ENCODE results near the gene FGF5. TPM values are rescaled to one million over a fixed set of nuclear protein-coding genes. Genes with fewer than 3 reads are reported as not detected.

FGF5 gene
- total RNA-seq, 2 donors from 2014 or later = 0.30 to 1.5 TPM

- Histone ChIP-seq H3K4me3 (peak overlapping the region; percentile 31), H3K4me1 (no peaks in the 10 kb centered on the region), H3K9ac (ENCODE audit: low read depth in 2 of 2, low read length in 2 of 2) (no peak overlapping the region), H3K27me3 (peaks cover 51% of the 10 kb centered on the region), H3K27ac (no peak overlapping the region), H3K9me3 (no peaks in the 10 kb centered on the region), H3K36me3 (no peaks in the 10 kb centered on the region)
- no peak for TF ChIP-seq CTCF (IDR thresholded peaks at IDR 0.05)
- intact Hi-C loops (cut with DNase I) = no loop called here
- no peak for DNase-seq
Observed at GRCh38 chr4:80265571-80266252, 752 bp upstream of the FGF5 start.

GRCh38 chr4:80266902-80267380 is 477 bp downstream of the FGF5 start:
- H3K27me3 ChIP-seq = peaks cover 51% of the 10 kb centered on the region
- intact Hi-C loops (cut with DNase I) = no loop called here
- peak overlapping the region; percentile 31 for H3K4me3 ChIP-seq
- H3K4me1 ChIP-seq = no peaks in the 10 kb centered on the region
- H3K27ac ChIP-seq = no peak overlapping the region
- no peaks in the 10 kb centered on the region for H3K9me3 ChIP-seq
- no peak overlapping the region for H3K9ac ChIP-seq (ENCODE audit: low read depth in 2 of 2, low read length in 2 of 2)
- no peaks in the 10 kb centered on the region for H3K36me3 ChIP-seq
- no peak for DNase-seq
- no peak for TF ChIP-seq CTCF (IDR thresholded peaks at IDR 0.05)

GRCh38 chr4:80268081-80268823 is 1.8 kb downstream of the FGF5 start:
- Histone ChIP-seq H3K27ac (no peak overlapping the region), H3K9me3 (no peaks in the 10 kb centered on the region), H3K27me3 (peaks cover 50% of the 10 kb centered on the region), H3K4me3 (no peak overlapping the region), H3K4me1 (no peaks in the 10 kb centered on the region), H3K9ac (ENCODE audit: low read depth in 2 of 2, low read length in 2 of 2) (no peak overlapping the region), H3K36me3 (no peaks in the 10 kb centered on the region)
- intact Hi-C loops (cut with DNase I) = no loop called here
- no peak for DNase-seq
- no peak for TF ChIP-seq CTCF (IDR thresholded peaks at IDR 0.05)

GRCh38 chr4:80268936-80269335 is 2.5 kb downstream of the FGF5 start:
- DNase-seq = no peak

GRCh38 chr4:80270321-80270720 is 3.9 kb downstream of the FGF5 start:
- Histone ChIP-seq H3K9ac (ENCODE audit: low read depth in 2 of 2, low read length in 2 of 2) (no peak overlapping the region), H3K27ac (no peak overlapping the region), H3K4me1 (no peaks in the 10 kb centered on the region), H3K9me3 (no peaks in the 10 kb centered on the region), H3K27me3 (peaks cover 30% of the 10 kb centered on the region), H3K36me3 (no peaks in the 10 kb centered on the region), H3K4me3 (no peak overlapping the region)
- intact Hi-C loops (cut with DNase I) = no loop called here
- TF ChIP-seq CTCF (IDR thresholded peaks at IDR 0.05) = no peak
- no peak for DNase-seq

More at GRCh38 chr4:80268936-80269335, 2.5 kb downstream of the FGF5 start:
- intact Hi-C loops (cut with DNase I) = no loop called here
- Histone ChIP-seq H3K27me3 (peaks cover 43% of the 10 kb centered on the region), H3K4me1 (no peaks in the 10 kb centered on the region), H3K27ac (no peak overlapping the region), H3K36me3 (no peaks in the 10 kb centered on the region), H3K9ac (ENCODE audit: low read depth in 2 of 2, low read length in 2 of 2) (no peak overlapping the region), H3K9me3 (no peaks in the 10 kb centered on the region), H3K4me3 (no peak overlapping the region)
- no peak for TF ChIP-seq CTCF (IDR thresholded peaks at IDR 0.05)
